Astrocyte (in vitro differentiated cells and primary cell): ENCODE results near the gene SHANK1. TPM values are rescaled to one million over a fixed set of nuclear protein-coding genes. Genes with fewer than 3 reads are reported as not detected.
"Not testable (repeated sequence)": the region's sequence is repeated elsewhere in the genome, so short reads cannot be mapped to it uniquely, and the experiment has no call there.

ENCODE experiments used
- DNase-seq: peaks from one replicate; pipeline ENCODE4 v3.0.0-alpha.2; 2010; ENCODE audit warnings: low read depth
- FAIRE-seq: peaks from 2 replicates; lab custom pipeline; 2011; peaks lifted over from hg19 to GRCh38; lab: Jason Lieb, UNC
- H2AFZ ChIP-seq: 2 replicates; pipeline ENCODE4 v1.6.0; 2012; ENCODE audit warnings: low read depth, low read length, inconsistent platforms
- H3K27ac ChIP-seq: 2 replicates; pipeline ENCODE4 v1.5.1; 2011; ENCODE audit warnings: low read depth, low read length, inconsistent platforms
- H3K27me3 ChIP-seq: 2 replicates; pipeline ENCODE4 v1.6.0; 2011; ENCODE audit warnings: low read length, inconsistent platforms; ENCODE audit not compliant: insufficient read depth
- H3K36me3 ChIP-seq: 2 replicates; pipeline ENCODE4 v1.5.1; 2011; ENCODE audit warnings: low read length, inconsistent platforms; ENCODE audit not compliant: insufficient read depth
- H3K4me1 ChIP-seq: 2 replicates; pipeline ENCODE4 v1.5.1; 2011; ENCODE audit warnings: low read length, inconsistent platforms; ENCODE audit not compliant: insufficient read depth
- H3K4me2 ChIP-seq: 2 replicates; pipeline ENCODE4 v1.6.0; 2012; ENCODE audit warnings: low read length, inconsistent platforms
- H3K4me3 ChIP-seq: 2 replicates; pipeline ENCODE4 v1.5.1; 2011; ENCODE audit warnings: low read depth, mild to moderate bottlenecking, low read length, inconsistent platforms; ENCODE audit not compliant: insufficient read depth
- H3K79me2 ChIP-seq: 2 replicates; pipeline ENCODE4 v1.6.0; 2012; ENCODE audit warnings: mild to moderate bottlenecking, low read length, inconsistent platforms; ENCODE audit not compliant: insufficient read depth
- H3K9ac ChIP-seq: 2 replicates; pipeline ENCODE4 v1.6.0; 2012; ENCODE audit warnings: mild to moderate bottlenecking, low read length, inconsistent platforms
- H3K9me3 ChIP-seq: 2 replicates; pipeline ENCODE4 v1.5.1; 2012; ENCODE audit warnings: low read depth, mild to moderate bottlenecking, low read length, inconsistent platforms; ENCODE audit not compliant: insufficient read depth
- H4K20me1 ChIP-seq: 2 replicates; pipeline ENCODE4 v1.6.0; 2012; ENCODE audit warnings: low read length, inconsistent platforms; ENCODE audit not compliant: insufficient read depth
- H3K27ac Mint-ChIP-seq: one replicate; pipeline ENCODE4 v1.8.0; 2021; ENCODE audit warnings: mild to moderate bottlenecking, mixed read lengths; ENCODE audit not compliant: unreplicated experiment
- H3K27me3 Mint-ChIP-seq: one replicate; pipeline ENCODE4 v1.8.0; 2021; ENCODE audit warnings: low read depth, mixed read lengths; ENCODE audit not compliant: unreplicated experiment
- H3K36me3 Mint-ChIP-seq: one replicate; pipeline ENCODE4 v1.8.0; 2021; ENCODE audit warnings: low read depth, mixed read lengths; ENCODE audit not compliant: unreplicated experiment
- H3K4me1 Mint-ChIP-seq: one replicate; pipeline ENCODE4 v1.8.0; 2021; ENCODE audit warnings: low read depth, mixed read lengths; ENCODE audit not compliant: unreplicated experiment
- H3K4me3 Mint-ChIP-seq: one replicate; pipeline ENCODE4 v1.8.0; 2021; ENCODE audit warnings: mild to moderate bottlenecking, moderate library complexity, mixed read lengths; ENCODE audit not compliant: unreplicated experiment
- H3K9me3 Mint-ChIP-seq: one replicate; pipeline ENCODE4 v1.8.0; 2021; ENCODE audit warnings: mild to moderate bottlenecking, mixed read lengths; ENCODE audit not compliant: unreplicated experiment
- EZH2 ChIP-seq: IDR thresholded peaks from 2 replicates; pipeline ENCODE4 v1.6.1; 2012; ENCODE audit warnings: mild to moderate bottlenecking, low read length, inconsistent platforms; ENCODE audit not compliant: insufficient read depth
- total RNA-seq: library from RNA; stranded (reverse); gene quantifications from 2 replicates; pipeline ENCODE4 v1.2.1, GENCODE V29; 2021
- TF ChIP-seq, protein P1 (sequence below): IDR thresholded peaks from 2 replicates; pipeline ENCODE4 v1.5.1; 2011; ENCODE audit warnings: low read depth, mild to moderate bottlenecking, inconsistent platforms, low read length, moderate library complexity; ENCODE audit not compliant: insufficient read depth

Gene SHANK1
- total RNA-seq, 1 donor from 2014 or later = not detected

DNA sequence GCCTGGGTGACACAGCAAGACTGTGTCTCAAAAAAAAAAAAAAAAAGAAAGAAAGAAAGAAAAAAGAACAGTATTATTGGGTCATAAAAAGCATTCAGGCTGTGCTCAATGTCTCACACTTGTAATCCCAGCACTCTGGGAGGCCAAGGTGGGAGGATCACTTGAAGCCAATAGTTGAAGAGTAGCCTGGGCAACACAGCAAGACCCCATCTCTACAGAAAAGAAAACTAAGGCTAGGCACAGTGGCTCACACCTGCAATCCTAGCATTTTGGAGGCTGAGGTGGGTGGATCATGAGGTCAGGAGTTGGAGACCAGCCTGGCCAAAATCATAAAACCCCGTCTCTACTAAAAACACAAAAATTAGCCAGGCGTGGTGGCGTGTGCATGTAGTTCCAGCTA is 38.0 kb upstream of the SHANK1 start:
- not testable (repeated sequence) for H3K4me3 ChIP-seq, H2AFZ ChIP-seq, H3K4me1 ChIP-seq, H3K4me1 Mint-ChIP-seq, H3K9me3 ChIP-seq, H4K20me1 ChIP-seq, DNase-seq, H3K79me2 ChIP-seq, H3K9ac ChIP-seq, H3K27me3 Mint-ChIP-seq, H3K36me3 Mint-ChIP-seq, H3K27ac ChIP-seq, H3K36me3 ChIP-seq, FAIRE-seq, H3K4me2 ChIP-seq, H3K27ac Mint-ChIP-seq, H3K27me3 ChIP-seq, H3K4me3 Mint-ChIP-seq
- peaks cover 16% of the 10 kb centered on the region for H3K9me3 Mint-ChIP-seq

DNA sequence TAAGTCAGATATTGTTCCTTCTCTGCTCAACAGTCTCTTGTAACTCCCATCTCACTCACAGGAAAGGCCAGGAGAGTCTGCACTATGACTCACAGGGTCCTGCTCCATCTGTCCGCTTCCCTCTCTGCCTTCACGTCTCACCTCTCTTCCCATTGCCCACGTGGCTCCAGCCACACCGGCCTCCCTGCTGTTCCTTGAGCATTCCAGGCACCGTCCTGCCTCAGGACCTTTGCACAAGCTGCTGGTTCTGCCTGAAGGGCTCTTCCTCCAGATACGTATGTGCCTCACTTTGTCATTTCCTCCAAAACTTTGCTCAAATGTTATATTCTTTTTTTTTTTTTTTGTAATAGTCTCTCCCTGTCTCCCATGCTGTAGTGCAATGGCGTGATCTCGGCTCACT is 36.6 kb upstream of the SHANK1 start:
- not testable (repeated sequence) for H3K4me1 Mint-ChIP-seq, H3K79me2 ChIP-seq, H3K4me1 ChIP-seq, H3K36me3 Mint-ChIP-seq, H2AFZ ChIP-seq, H3K36me3 ChIP-seq, H3K27me3 ChIP-seq, H3K4me3 ChIP-seq, H3K27me3 Mint-ChIP-seq, H4K20me1 ChIP-seq, H3K27ac Mint-ChIP-seq, FAIRE-seq, H3K9me3 ChIP-seq, H3K9ac ChIP-seq, H3K4me3 Mint-ChIP-seq, H3K4me2 ChIP-seq, DNase-seq, H3K27ac ChIP-seq
- peaks cover 14% of the 10 kb centered on the region for H3K9me3 Mint-ChIP-seq

DNA sequence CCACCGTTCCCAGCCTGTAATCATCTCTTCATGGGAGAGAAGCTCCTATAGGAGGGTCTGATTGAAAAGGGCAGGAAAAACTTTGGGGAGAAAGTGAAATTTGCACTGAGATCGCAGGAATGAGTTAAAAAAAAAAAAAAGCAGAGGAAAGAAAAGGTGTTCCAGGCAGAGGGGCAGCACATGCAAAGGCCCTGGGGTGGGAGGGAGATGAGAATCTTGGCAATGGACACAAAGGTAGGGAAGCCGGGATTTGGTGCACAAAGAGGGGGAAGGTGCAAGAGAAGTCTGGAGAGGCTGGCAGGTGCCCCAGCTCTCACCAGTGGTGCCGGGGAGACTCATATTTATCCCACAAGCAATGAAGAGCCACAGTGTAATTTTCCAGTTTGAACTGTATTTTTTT is 34.3 kb upstream of the SHANK1 start:
- no peak overlapping the region for H3K27ac Mint-ChIP-seq
- TF ChIP-seq EZH2 = no peak
- TF ChIP-seq, protein P1, sequence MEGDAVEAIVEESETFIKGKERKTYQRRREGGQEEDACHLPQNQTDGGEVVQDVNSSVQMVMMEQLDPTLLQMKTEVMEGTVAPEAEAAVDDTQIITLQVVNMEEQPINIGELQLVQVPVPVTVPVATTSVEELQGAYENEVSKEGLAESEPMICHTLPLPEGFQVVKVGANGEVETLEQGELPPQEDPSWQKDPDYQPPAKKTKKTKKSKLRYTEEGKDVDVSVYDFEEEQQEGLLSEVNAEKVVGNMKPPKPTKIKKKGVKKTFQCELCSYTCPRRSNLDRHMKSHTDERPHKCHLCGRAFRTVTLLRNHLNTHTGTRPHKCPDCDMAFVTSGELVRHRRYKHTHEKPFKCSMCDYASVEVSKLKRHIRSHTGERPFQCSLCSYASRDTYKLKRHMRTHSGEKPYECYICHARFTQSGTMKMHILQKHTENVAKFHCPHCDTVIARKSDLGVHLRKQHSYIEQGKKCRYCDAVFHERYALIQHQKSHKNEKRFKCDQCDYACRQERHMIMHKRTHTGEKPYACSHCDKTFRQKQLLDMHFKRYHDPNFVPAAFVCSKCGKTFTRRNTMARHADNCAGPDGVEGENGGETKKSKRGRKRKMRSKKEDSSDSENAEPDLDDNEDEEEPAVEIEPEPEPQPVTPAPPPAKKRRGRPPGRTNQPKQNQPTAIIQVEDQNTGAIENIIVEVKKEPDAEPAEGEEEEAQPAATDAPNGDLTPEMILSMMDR = no peak
- H3K4me1 ChIP-seq = no peaks in the 10 kb centered on the region
- no peaks in the 10 kb centered on the region for H3K4me1 Mint-ChIP-seq
- no peaks in the 10 kb centered on the region for H3K36me3 ChIP-seq
- no peaks in the 10 kb centered on the region for H3K36me3 Mint-ChIP-seq
- no peak overlapping the region for H3K4me3 Mint-ChIP-seq
- no peaks in the 10 kb centered on the region for H3K27me3 ChIP-seq
- H3K9me3 Mint-ChIP-seq = peaks cover 11% of the 10 kb centered on the region
- H3K4me2 ChIP-seq = no peak overlapping the region
- no peaks in the 10 kb centered on the region for H4K20me1 ChIP-seq
- no peak overlapping the region for H3K4me3 ChIP-seq
- no peaks in the 10 kb centered on the region for H3K27me3 Mint-ChIP-seq
- no peak overlapping the region for H2AFZ ChIP-seq
- H3K9me3 ChIP-seq = no peaks in the 10 kb centered on the region
- no peaks in the 10 kb centered on the region for H3K79me2 ChIP-seq
- no peak overlapping the region for H3K9ac ChIP-seq
- DNase-seq (no peak), FAIRE-seq (no peak)
- no peak overlapping the region for H3K27ac ChIP-seq

DNA sequence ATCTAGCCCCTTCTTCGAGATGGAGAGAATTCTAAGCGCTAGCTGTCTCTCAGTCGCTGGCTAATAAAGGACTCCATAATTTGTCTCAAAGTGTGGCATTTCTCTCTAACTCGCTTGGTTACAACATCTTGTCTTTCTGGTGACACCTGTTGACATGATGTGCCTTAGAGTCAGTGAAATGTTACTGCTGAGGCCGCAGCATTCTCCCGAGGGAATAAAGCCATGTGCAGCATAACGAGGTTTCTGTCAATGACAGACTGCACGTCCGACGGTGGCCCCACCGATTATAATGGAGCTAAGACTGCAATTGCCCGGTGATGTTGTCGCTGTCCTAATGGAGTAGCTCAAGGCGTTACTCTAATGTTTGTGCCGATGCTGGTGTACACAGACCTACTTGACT is 30.4 kb upstream of the SHANK1 start:
- Histone ChIP-seq H3K79me2 (no peaks in the 10 kb centered on the region), H3K27ac (no peak overlapping the region)
- no peak for FAIRE-seq

More for the DNA sequence above, 30.4 kb upstream of the SHANK1 start:
- Mint-ChIP-seq H3K36me3 (no peaks in the 10 kb centered on the region), H3K4me1 (no peaks in the 10 kb centered on the region), H3K9me3 (peaks cover 14% of the 10 kb centered on the region), H3K27ac (no peak overlapping the region), H3K4me3 (no peak overlapping the region), H3K27me3 (no peaks in the 10 kb centered on the region)
- no peaks in the 10 kb centered on the region for H3K9me3 ChIP-seq
- DNase-seq = no peak
- no peaks in the 10 kb centered on the region for H3K36me3 ChIP-seq
- H2AFZ ChIP-seq = no peak overlapping the region
- no peak overlapping the region for H3K9ac ChIP-seq
- H4K20me1 ChIP-seq = no peaks in the 10 kb centered on the region
- H3K27me3 ChIP-seq = no peaks in the 10 kb centered on the region
- no peak overlapping the region for H3K4me3 ChIP-seq
- TF ChIP-seq, protein P1 = no peak
- no peak for TF ChIP-seq EZH2
- H3K4me1 ChIP-seq = no peaks in the 10 kb centered on the region
- H3K4me2 ChIP-seq = no peak overlapping the region
